Ovary (tissue), 3 donors: ENCODE results near the gene LDLR.

Experiments
- EP300 ChIP-seq: sonication (generic); formaldehyde crosslinking; IDR thresholded peaks from one replicate; pipeline ENCODE4 v1.6.1; 2017; ENCODE audit warnings: antibody characterized with exemption
- POLR2A ChIP-seq: fragments of 450-650 bp; IDR thresholded peaks from one replicate; pipeline ENCODE4 v1.6.1; 2017; ENCODE audit warnings: antibody characterized with exemption, mild to moderate bottlenecking, moderate library complexity
- TF ChIP-seq, protein P1 (sequence below), 3 donors: fragments of 450-650 bp in 2 of 3; fragments of 200-600 bp in 1 of 3; IDR thresholded peaks; one replicate each; pipeline versions ENCODE4 v1.5.1 to v1.8.0; 2016 to 2022; ENCODE audit warnings: antibody characterized with exemption in 3 of 3, mild to moderate bottlenecking in 1 of 3
- donor health status: DM: no; HTN: no; CAD: no.

DNA sequence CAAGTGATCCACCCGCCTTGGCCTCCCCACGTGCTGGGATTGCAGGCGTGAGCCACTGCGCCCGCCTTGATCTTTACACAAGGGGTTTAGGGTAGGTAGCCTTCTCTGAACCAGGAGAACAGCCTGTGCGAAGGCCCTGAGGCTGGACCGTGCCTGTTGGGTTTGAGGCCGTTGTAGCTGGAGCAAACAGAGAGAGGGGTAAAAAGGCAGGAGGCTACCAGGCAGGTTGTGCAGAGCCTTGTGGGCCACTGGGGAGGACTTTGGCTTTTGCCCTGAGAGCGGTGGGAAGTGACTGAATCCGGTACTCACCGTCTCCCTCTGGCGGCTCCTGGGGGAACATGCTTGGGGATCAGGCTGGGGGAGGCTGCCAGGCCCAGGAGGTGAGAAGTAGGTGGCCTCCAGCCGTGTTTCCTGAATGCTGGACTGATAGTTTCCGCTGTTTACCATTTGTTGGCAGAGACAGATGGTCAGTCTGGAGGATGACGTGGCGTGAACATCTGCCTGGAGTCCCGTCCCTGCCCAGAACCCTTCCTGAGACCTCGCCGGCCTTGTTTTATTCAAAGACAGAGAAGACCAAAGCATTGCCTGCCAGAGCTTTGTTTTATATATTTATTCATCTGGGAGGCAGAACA lies 41.7 kb downstream of the LDLR start:
- no peak for TF ChIP-seq POLR2A
- TF ChIP-seq, protein P1, sequence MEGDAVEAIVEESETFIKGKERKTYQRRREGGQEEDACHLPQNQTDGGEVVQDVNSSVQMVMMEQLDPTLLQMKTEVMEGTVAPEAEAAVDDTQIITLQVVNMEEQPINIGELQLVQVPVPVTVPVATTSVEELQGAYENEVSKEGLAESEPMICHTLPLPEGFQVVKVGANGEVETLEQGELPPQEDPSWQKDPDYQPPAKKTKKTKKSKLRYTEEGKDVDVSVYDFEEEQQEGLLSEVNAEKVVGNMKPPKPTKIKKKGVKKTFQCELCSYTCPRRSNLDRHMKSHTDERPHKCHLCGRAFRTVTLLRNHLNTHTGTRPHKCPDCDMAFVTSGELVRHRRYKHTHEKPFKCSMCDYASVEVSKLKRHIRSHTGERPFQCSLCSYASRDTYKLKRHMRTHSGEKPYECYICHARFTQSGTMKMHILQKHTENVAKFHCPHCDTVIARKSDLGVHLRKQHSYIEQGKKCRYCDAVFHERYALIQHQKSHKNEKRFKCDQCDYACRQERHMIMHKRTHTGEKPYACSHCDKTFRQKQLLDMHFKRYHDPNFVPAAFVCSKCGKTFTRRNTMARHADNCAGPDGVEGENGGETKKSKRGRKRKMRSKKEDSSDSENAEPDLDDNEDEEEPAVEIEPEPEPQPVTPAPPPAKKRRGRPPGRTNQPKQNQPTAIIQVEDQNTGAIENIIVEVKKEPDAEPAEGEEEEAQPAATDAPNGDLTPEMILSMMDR (IDR thresholded peaks at IDR 0.05) = peak; percentile 76 to 93 (median 90)
- TF ChIP-seq EP300 = no peak
